ENCODE measurements around the gene PTGS1.

DNA sequence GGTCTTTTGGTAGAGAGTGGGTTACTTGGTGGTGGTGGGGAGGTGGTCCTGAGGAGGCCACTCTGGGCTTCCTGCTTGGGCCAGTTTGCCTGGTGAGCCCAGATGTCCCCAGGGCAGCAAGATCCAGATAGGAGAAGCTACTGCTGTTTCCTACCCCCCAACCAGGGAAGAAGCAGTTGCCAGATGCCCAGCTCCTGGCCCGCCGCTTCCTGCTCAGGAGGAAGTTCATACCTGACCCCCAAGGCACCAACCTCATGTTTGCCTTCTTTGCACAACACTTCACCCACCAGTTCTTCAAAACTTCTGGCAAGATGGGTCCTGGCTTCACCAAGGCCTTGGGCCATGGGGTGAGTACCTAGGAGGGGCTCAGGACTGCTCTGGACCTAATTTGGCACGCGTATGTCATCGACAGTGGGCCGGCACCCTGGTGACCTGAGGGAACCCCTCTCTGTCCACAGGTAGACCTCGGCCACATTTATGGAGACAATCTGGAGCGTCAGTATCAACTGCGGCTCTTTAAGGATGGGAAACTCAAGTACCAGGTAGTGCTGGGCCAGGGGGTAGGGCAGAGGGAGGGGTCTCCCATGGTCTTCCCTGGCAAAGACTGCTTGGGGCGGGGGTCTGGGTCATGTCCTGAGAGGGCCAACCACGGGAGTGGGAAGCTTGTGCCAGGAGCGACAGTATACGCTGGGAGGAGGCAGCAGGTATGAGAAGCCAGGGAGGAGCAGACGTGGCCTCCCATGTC lies 10.6 kb downstream of the PTGS1 start:
- TF ChIP-seq, protein P1, sequence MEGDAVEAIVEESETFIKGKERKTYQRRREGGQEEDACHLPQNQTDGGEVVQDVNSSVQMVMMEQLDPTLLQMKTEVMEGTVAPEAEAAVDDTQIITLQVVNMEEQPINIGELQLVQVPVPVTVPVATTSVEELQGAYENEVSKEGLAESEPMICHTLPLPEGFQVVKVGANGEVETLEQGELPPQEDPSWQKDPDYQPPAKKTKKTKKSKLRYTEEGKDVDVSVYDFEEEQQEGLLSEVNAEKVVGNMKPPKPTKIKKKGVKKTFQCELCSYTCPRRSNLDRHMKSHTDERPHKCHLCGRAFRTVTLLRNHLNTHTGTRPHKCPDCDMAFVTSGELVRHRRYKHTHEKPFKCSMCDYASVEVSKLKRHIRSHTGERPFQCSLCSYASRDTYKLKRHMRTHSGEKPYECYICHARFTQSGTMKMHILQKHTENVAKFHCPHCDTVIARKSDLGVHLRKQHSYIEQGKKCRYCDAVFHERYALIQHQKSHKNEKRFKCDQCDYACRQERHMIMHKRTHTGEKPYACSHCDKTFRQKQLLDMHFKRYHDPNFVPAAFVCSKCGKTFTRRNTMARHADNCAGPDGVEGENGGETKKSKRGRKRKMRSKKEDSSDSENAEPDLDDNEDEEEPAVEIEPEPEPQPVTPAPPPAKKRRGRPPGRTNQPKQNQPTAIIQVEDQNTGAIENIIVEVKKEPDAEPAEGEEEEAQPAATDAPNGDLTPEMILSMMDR (conservative IDR thresholded peaks at IDR 0.05), result no peak
- no peak for TF ChIP-seq ZFX (IDR thresholded peaks at IDR 0.05)
